Measurements from ENCODE around the gene BACH2. TPM values are rescaled to one million over a fixed set of nuclear protein-coding genes. Genes with fewer than 3 reads are reported as not detected.

Gene BACH2
- total RNA-seq, 2 donors from 2014 or later, result 5.2 to 5.7 TPM

DNA sequence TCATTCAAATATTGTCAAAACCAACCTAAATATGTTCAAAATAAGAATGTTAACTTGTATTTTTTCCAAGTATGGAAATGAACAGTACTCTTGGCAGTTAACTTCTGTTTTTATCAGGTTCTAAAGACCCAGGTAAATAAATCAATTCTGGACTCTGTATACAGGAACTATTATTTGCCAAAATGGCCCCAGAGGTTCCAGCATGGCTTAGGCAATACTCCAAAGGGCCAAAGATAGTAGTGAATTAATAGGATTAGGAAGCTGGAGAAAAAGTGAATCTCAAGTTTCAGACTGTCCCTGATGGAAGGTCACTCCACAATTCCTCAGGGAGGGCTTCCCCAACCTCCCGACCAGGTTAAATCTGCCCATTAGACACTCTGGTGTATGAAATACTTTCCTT is 6.7 kb downstream of the BACH2 start:
- no peaks in the 10 kb centered on the region for H3K27me3 ChIP-seq (replicated peaks; ENCODE audit: insufficient read depth)
- H3K36me3 ChIP-seq, result no peaks in the 10 kb centered on the region
- DNase-seq (ENCODE audit: low spot score), result no peak
- no peaks in the 10 kb centered on the region for H3K9me3 ChIP-seq
- H3K27ac ChIP-seq, result no peak overlapping the region
- 94% methylated on average over 1 of the region's 1 CpG for WGBS
- H3K4me3 ChIP-seq, result no peak overlapping the region
- TF ChIP-seq, protein P1, sequence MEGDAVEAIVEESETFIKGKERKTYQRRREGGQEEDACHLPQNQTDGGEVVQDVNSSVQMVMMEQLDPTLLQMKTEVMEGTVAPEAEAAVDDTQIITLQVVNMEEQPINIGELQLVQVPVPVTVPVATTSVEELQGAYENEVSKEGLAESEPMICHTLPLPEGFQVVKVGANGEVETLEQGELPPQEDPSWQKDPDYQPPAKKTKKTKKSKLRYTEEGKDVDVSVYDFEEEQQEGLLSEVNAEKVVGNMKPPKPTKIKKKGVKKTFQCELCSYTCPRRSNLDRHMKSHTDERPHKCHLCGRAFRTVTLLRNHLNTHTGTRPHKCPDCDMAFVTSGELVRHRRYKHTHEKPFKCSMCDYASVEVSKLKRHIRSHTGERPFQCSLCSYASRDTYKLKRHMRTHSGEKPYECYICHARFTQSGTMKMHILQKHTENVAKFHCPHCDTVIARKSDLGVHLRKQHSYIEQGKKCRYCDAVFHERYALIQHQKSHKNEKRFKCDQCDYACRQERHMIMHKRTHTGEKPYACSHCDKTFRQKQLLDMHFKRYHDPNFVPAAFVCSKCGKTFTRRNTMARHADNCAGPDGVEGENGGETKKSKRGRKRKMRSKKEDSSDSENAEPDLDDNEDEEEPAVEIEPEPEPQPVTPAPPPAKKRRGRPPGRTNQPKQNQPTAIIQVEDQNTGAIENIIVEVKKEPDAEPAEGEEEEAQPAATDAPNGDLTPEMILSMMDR (IDR thresholded peaks at IDR 0.05), result no peak
- TF ChIP-seq POLR2AphosphoS5 (IDR thresholded peaks at IDR 0.05), result no peak
- no peak for TF ChIP-seq POLR2A (IDR thresholded peaks at IDR 0.05)
- no peaks in the 10 kb centered on the region for H3K4me1 ChIP-seq (replicated peaks)
- intact Hi-C loops (cut with DNase I), result loop anchor here (10.0 kb wide), 1 partner anchor 345 kb away; no protein-coding TSS in a partner anchor

DNA sequence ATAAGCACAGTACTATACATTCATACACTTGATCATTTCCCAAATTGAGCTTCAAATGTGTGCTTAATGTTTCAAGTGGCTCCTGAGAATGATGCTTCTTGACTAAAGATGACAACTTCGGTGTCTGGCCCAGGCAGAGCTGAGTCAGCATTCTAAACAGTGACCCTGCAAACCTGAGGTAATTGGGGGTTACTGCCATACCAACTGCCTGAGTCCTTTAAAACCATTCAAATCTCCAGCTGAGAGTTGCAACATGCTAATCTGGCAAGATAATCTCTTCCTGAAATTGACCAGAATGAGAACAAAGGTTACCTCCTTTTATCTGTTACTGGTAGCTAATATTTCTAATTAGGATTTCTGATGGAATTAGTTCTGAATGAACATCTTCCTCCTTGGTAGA is 8.2 kb downstream of the BACH2 start:
- intact Hi-C loops (cut with DNase I), result no loop called here
- H3K36me3 ChIP-seq, result no peaks in the 10 kb centered on the region
- H3K27ac ChIP-seq, result no peak overlapping the region
- no peaks in the 10 kb centered on the region for H3K27me3 ChIP-seq (replicated peaks; ENCODE audit: insufficient read depth)
- no peaks in the 10 kb centered on the region for H3K9me3 ChIP-seq
- no peak overlapping the region for H3K4me3 ChIP-seq
- 91% methylated on average over 1 of the region's 1 CpG for WGBS
- no peak for DNase-seq (ENCODE audit: low spot score)
- TF ChIP-seq, protein P1 (IDR thresholded peaks at IDR 0.05), result no peak
- TF ChIP-seq POLR2A (IDR thresholded peaks at IDR 0.05) (no peak), POLR2AphosphoS5 (IDR thresholded peaks at IDR 0.05) (no peak)
- no peaks in the 10 kb centered on the region for H3K4me1 ChIP-seq (replicated peaks)

DNA sequence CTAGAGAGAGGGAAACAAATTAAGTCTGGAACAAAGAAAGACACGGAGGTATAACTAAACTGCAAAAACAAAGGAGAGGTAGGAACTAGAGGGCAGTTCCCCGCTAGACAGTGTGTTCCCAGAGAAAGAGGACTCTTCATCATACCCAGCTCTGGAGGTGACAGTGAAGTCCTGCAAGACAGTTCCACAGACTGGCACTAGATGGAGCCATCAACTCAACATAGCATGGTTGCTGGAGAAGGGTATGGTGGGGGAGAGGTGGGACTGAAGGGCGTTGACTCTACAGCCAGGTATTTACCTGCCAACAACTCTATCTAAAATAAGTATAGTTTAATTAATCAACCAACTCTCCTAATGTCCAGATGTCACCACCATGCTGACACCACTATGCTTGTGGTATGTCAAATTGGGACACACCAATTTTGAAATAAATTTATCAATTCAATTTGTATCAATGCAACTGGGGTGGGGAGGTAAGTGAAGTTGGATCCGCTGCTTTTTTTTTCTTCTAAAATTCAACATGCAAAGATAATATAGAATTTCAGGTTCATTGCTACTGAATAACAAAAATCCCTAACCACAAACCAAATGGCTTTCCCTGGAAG is 9.7 kb downstream of the BACH2 start:
- peak; percentile 16 for DNase-seq (ENCODE audit: low spot score)
- Histone ChIP-seq H3K27ac (no peak overlapping the region), H3K4me1 (replicated peaks) (no peaks in the 10 kb centered on the region), H3K27me3 (replicated peaks; ENCODE audit: insufficient read depth) (no peaks in the 10 kb centered on the region), H3K36me3 (no peaks in the 10 kb centered on the region), H3K4me3 (no peak overlapping the region), H3K9me3 (no peaks in the 10 kb centered on the region)
- TF ChIP-seq POLR2AphosphoS5 (IDR thresholded peaks at IDR 0.05), result no peak
- TF ChIP-seq, protein P1 (IDR thresholded peaks at IDR 0.05), result peak in 3 of 4 experiments; percentile 35 to 54 (median 45)
- 97% methylated on average over 4 of the region's 4 CpGs for WGBS
- intact Hi-C loops (cut with DNase I), result no loop called here

DNA sequence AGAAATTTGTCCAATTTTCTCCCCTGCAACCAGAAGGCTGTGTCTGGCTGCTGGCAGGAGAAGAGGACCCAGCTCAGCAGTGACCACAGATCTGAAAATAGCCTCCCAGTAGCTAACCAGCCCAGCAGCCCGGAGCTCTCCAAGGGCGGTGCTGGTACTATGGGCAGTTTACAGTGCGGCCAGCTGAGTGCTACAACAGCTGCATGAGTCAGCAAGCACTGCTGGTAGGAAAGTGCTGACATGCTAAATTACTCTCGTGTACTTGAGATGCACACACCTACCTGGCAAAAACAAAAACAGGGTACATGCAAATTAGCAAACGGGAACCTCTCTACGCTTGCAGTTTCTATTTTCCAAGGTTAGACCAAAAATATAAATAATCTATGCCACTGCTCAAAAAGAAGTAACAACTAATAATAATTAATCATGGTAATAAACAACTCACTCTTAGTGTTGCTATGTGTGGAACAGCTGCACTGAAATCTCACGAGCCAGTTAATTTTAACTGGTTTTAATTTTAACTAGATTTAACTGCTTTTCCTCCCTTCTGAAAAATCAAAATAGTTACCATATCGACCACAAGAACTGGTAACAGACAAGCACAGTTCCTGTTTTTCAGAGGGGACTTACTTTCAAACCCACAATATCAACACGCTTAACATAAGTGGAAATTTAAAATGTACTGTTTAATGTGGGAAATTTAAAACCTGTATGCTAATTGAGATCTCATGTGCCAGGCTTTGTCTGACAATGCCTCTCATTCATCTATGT is 10.8 kb downstream of the BACH2 start:
- intact Hi-C loops (cut with DNase I), result no loop called here
- H3K4me1 ChIP-seq (replicated peaks), result no peaks in the 10 kb centered on the region
- no peaks in the 10 kb centered on the region for H3K27me3 ChIP-seq (replicated peaks; ENCODE audit: insufficient read depth)
- H3K4me3 ChIP-seq, result no peak overlapping the region
- peak; percentile 40 for DNase-seq (ENCODE audit: low spot score)
- 27% methylated on average over 9 of the region's 9 CpGs for WGBS
- no peaks in the 10 kb centered on the region for H3K36me3 ChIP-seq
- no peaks in the 10 kb centered on the region for H3K9me3 ChIP-seq
- H3K27ac ChIP-seq, result no peak overlapping the region
- TF ChIP-seq POLR2AphosphoS5 (IDR thresholded peaks at IDR 0.05), result peak; percentile 28
- TF ChIP-seq, protein P1 (IDR thresholded peaks at IDR 0.05), result no peak
